Peyer's patch (tissue), 4 donors: ENCODE measurements around the gene CFAP70. TPM values are rescaled to one million over a fixed set of nuclear protein-coding genes. Genes with fewer than 3 reads are reported as not detected.
"Not testable (repeated sequence)": the region's sequence is repeated elsewhere in the genome, so short reads cannot be mapped to it uniquely, and the experiment has no call there.

Experiments used
- DNase-seq, 3 donors: peaks; one replicate each; pipeline ENCODE4 v3.0.0-alpha.2; 2017 to 2019
- H3K27ac ChIP-seq, 4 donors: fragments of 200-600 bp; sonication (generic); one replicate each; pipeline ENCODE4 v1.5.1; 2016 to 2019
- H3K27me3 ChIP-seq, 2 donors: fragments of 200-600 bp; sonication (generic); one replicate each; pipeline ENCODE4 v1.5.1; 2019
- H3K36me3 ChIP-seq, 3 donors: fragments of 200-600 bp; sonication (generic); one replicate each; pipeline ENCODE4 v1.5.1; 2016 to 2019
- H3K4me1 ChIP-seq, 4 donors: fragments of 200-600 bp; sonication (generic); one replicate each; pipeline ENCODE4 v1.5.1; 2016 to 2019
- H3K4me3 ChIP-seq, 4 donors: fragments of 200-600 bp; sonication (generic); 1 replicate in 3 of 4; 2 replicates in 1 of 4; pipeline ENCODE4 v1.5.1; 2016 to 2019; ENCODE audit warnings: mild to moderate bottlenecking in 1 of 4
- H3K9me3 ChIP-seq, 4 donors: fragments of 200-600 bp; sonication (generic); one replicate each; pipeline ENCODE4 v1.5.1; 2016 to 2019; ENCODE audit warnings: mild to moderate bottlenecking in 1 of 4
- POLR2A ChIP-seq, 2 donors: fragments of 450-650 bp; IDR thresholded peaks; one replicate each; pipeline ENCODE4 v1.5.1; 2017; ENCODE audit warnings: antibody characterized with exemption in 2 of 2, mild to moderate bottlenecking in 2 of 2, moderate library complexity in 2 of 2
- total RNA-seq, 4 donors: library from RNA; depleted of rRNA; stranded (reverse); fragments of >200 nt; gene quantifications; one replicate each; pipeline ENCODE4 v1.1.0, GENCODE V29; 2016
- TF ChIP-seq, protein P1 (sequence below), 6 experiments: fragments of 450-650 bp in 4 of 6; fragments of 200-600 bp in 2 of 6; sonication (generic) in 1 of 6; IDR thresholded peaks; one replicate each; pipeline ENCODE4 v1.5.1; 2017 to 2019; ENCODE audit warnings: antibody characterized with exemption in 6 of 6, mild to moderate bottlenecking in 3 of 6, moderate library complexity in 1 of 6

Gene CFAP70
- total RNA-seq, 4 donors from 2014 or later = 0.88 to 5.8 (median 2.5) TPM

DNA sequence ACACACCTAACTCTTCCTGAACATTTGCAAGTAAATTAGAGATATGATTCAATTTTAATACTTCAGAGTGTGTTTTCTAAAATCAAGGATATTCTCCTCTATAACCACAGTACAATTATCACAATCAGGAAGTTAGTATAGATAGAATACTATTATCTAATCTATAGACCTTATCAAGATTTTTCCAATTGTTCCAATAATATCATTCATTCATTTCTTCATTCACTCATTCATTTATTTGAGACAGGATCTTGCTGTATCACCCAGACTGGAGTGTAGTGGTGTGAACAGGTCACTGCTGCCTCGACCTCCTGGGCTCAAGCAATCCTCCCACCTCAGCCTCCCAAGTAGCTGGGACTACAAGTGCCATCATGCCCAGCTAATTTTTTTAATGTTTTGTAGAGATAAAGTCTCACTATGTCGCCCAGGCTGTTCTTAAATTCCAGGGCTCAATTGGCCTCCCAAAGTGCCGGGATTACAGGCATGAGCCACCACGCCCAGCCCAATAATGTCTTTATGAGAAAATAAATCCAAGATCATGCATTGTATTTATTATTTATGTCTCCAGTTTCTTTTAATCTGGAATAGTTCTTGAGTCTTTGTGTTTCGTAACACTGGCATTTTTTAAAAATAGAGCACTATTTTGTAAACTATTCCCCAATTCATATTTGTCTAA lies 95.6 kb downstream of the CFAP70 start:
- H3K9me3 ChIP-seq = no peaks in the 10 kb centered on the region
- H3K27me3 ChIP-seq = no peaks in the 10 kb centered on the region
- no peak for TF ChIP-seq POLR2A (IDR thresholded peaks at IDR 0.05)
- TF ChIP-seq, protein P1, sequence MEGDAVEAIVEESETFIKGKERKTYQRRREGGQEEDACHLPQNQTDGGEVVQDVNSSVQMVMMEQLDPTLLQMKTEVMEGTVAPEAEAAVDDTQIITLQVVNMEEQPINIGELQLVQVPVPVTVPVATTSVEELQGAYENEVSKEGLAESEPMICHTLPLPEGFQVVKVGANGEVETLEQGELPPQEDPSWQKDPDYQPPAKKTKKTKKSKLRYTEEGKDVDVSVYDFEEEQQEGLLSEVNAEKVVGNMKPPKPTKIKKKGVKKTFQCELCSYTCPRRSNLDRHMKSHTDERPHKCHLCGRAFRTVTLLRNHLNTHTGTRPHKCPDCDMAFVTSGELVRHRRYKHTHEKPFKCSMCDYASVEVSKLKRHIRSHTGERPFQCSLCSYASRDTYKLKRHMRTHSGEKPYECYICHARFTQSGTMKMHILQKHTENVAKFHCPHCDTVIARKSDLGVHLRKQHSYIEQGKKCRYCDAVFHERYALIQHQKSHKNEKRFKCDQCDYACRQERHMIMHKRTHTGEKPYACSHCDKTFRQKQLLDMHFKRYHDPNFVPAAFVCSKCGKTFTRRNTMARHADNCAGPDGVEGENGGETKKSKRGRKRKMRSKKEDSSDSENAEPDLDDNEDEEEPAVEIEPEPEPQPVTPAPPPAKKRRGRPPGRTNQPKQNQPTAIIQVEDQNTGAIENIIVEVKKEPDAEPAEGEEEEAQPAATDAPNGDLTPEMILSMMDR (IDR thresholded peaks at IDR 0.05) = no peak
- no peak overlapping the region for H3K27ac ChIP-seq
- DNase-seq = no peak
- no peak overlapping the region for H3K4me3 ChIP-seq
- no peaks in the 10 kb centered on the region for H3K36me3 ChIP-seq
- H3K4me1 ChIP-seq = no peaks in the 10 kb centered on the region

DNA sequence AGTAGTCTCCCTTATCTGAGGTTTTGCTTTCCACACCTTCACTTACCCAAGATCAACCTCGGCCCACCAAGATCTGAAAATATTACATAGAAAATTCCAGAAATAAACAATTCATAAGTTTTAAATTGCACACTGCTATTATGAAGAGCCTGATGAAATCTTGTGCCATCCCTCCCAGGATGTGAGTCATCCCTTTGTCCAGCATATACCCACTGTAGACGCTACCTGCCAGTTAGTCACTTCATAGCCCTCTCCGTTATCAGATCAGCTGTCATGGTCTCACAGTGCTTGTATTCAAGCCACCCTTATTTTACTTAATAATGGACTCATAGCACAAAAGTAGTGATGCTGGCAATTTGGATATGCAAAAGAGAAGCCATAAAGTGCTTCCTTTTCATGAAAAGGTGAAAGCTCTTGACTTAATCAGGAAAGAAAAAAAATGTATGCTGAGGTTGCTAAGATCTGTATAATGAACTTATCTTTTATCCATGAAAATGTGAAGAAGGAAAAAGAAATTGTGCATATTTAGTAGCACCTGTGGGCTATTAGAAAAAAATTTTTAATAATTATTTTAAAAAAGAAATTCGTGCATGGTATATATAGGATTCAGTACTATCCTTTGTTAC lies 96.4 kb downstream of the CFAP70 start:
- H3K4me3 ChIP-seq = no peak overlapping the region
- H3K27ac ChIP-seq = no peak overlapping the region
- TF ChIP-seq, protein P1 (IDR thresholded peaks at IDR 0.05) = no peak
- no peak for TF ChIP-seq POLR2A (IDR thresholded peaks at IDR 0.05)
- no peaks in the 10 kb centered on the region for H3K27me3 ChIP-seq
- DNase-seq = no peak
- no peaks in the 10 kb centered on the region for H3K4me1 ChIP-seq
- no peaks in the 10 kb centered on the region for H3K36me3 ChIP-seq
- no peaks in the 10 kb centered on the region for H3K9me3 ChIP-seq

DNA sequence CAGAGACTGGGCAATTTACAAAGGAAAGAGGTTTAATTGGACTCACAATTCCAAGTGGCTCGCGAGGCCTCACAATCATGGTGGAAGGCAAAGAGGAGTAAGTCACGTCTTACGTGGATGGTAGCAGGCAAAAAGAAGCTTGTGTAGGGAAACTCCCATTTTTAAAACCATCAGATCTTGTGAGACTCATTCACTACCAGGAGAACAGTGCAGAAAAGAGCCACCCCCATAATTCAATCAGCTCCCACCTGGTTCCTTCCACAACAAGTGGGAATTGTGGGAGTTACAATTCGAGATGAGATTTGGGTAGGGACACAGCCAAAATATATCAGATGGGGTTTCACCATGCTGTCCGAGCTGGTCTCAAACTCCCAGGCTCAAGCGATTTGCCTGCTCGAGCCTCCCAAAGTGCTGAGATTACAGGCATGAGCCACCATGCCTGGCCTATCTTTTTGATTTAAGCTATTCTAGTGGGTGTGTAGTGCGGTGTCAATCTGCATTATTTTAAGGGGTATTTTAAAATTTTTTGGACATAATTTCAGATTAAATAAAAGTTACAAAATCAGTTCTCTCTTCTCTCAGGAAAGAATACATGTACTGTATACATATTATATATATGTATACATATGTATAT lies 97.2 kb downstream of the CFAP70 start:
- DNase-seq = no peak
- Histone ChIP-seq H3K27me3 (no peaks in the 10 kb centered on the region), H3K36me3 (no peaks in the 10 kb centered on the region), H3K4me1 (no peaks in the 10 kb centered on the region), H3K27ac (no peak overlapping the region), H3K9me3 (no peaks in the 10 kb centered on the region), H3K4me3 (no peak overlapping the region)
- TF ChIP-seq, protein P1 (IDR thresholded peaks at IDR 0.05) = no peak
- no peak for TF ChIP-seq POLR2A (IDR thresholded peaks at IDR 0.05)

DNA sequence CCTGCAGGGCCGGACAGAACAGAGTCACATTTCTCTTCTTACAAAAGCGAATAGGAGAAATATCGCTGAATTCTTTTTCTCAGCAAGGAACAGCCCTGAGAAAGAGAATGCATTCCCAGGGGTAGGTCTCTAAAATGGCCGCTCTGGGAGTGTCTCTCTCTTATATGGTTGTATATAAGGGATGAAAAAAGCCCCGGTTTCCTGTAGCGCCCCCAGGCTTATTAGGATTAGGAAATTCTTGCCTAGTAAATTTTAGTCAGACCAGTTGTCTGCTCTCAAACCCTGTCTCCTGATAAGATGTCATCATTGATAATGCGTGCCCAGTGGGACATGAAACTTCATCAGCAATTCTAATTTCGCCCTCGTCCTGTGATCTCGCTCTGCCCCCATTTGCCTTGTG lies 100.1 kb downstream of the CFAP70 start:
- not testable (repeated sequence) for DNase-seq

DNA sequence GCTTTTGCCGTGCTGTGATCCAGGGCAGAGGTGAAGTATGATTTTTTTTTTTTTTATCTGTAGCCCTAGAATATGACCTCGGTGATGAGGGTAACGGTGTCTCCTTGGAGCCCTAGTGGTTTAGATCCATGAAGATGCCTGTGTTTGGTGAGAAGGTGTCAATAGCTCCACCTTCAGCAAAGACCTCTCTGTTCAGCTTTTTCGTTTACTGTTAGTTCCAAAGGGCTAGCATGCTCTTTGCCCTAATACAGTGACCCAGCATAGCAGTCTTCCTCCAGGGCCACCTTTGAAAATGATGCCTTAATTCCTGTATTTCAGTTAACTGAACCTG lies 105.5 kb downstream of the CFAP70 start:
- no peak for DNase-seq
- Histone ChIP-seq H3K4me3 (peak overlapping the region; percentile 67 to 79 (median 68)), H3K27ac (peak overlapping the region; percentile 84 to 92 (median 88)), H3K4me1 (peaks cover 0 to 24% (median 8%) of the 10 kb centered on the region in 4 donors), H3K36me3 (peaks cover 0 to 21% (median 0%) of the 10 kb centered on the region in 3 donors), H3K27me3 (no peaks in the 10 kb centered on the region), H3K9me3 (no peaks in the 10 kb centered on the region)
- TF ChIP-seq, protein P1 (IDR thresholded peaks at IDR 0.05) = no peak
- no peak for TF ChIP-seq POLR2A (IDR thresholded peaks at IDR 0.05)

More for the DNA sequence above, 100.1 kb downstream of the CFAP70 start:
- not testable (repeated sequence) for H3K27me3 ChIP-seq, H3K36me3 ChIP-seq, H3K4me3 ChIP-seq, H3K27ac ChIP-seq, H3K9me3 ChIP-seq, H3K4me1 ChIP-seq
